Smooth muscle cell (in vitro differentiated cells): Measurements from ENCODE around the gene CIRBP. TPM values are rescaled to one million over a fixed set of nuclear protein-coding genes. Genes with fewer than 3 reads are reported as not detected.

ENCODE experiments used
- DNase-seq: peaks from one replicate; lab custom pipeline; 2025; ENCODE audit not compliant: unreplicated experiment; lab: John Stamatoyannopoulos, UW
- H2AFZ ChIP-seq: fragments of 200-600 bp; sonication (generic); 2 replicates; pipeline ENCODE4 v1.6.0; 2016; ENCODE audit warnings: antibody characterized with exemption, low read depth, mild to moderate bottlenecking
- H3F3A ChIP-seq: fragments of 200-600 bp; sonication (generic); 2 replicates; pipeline ENCODE4 v1.6.0; 2017; ENCODE audit warnings: antibody characterized with exemption, low read depth
- H3K27ac ChIP-seq: fragments of 200-600 bp; sonication (generic); 2 replicates; pipeline ENCODE4 v1.5.1; 2016; ENCODE audit warnings: low read depth, mild to moderate bottlenecking
- H3K27me3 ChIP-seq: fragments of 200-600 bp; sonication (generic); 2 replicates; pipeline ENCODE4 v1.6.1; 2016; ENCODE audit warnings: low read depth, mild to moderate bottlenecking
- H3K36me3 ChIP-seq: fragments of 200-600 bp; sonication (generic); 2 replicates; pipeline ENCODE4 v1.5.1; 2016; ENCODE audit warnings: low read depth
- H3K4me1 ChIP-seq: fragments of 200-600 bp; sonication (generic); 2 replicates; pipeline ENCODE4 v1.5.1; 2016; ENCODE audit warnings: low read depth
- H3K4me2 ChIP-seq: fragments of 200-600 bp; sonication (generic); 2 replicates; pipeline ENCODE4 v1.6.0; 2016; ENCODE audit warnings: mild to moderate bottlenecking
- H3K4me3 ChIP-seq: fragments of 200-600 bp; sonication (generic); 2 replicates; pipeline ENCODE4 v1.5.1; 2016; ENCODE audit warnings: mild to moderate bottlenecking
- H3K79me2 ChIP-seq: fragments of 200-600 bp; sonication (generic); 2 replicates; pipeline ENCODE4 v1.6.0; 2016; ENCODE audit warnings: low read depth, mild to moderate bottlenecking
- H3K9ac ChIP-seq: fragments of 200-600 bp; sonication (generic); 2 replicates; pipeline ENCODE4 v1.6.0; 2016; ENCODE audit warnings: low read depth
- H3K9me3 ChIP-seq: fragments of 200-600 bp; sonication (generic); replicated peaks from 2 replicates; pipeline ENCODE4 v1.5.1; 2016; ENCODE audit warnings: low read depth
- H4K20me1 ChIP-seq: fragments of 200-600 bp; sonication (generic); 2 replicates; pipeline ENCODE4 v1.6.0; 2016; ENCODE audit warnings: low read depth
- WGBS: methylation state at CpG from one replicate; pipeline ENCODE4 v1.1.7; 2016; ENCODE audit warnings: low lambda C conversion rate; 5-methylcytosine and 5-hydroxymethylcytosine counted together
- polyA plus RNA-seq: library from polyadenylated mRNA; unstranded; fragments of >200 nt; fragmentation: Nextera tagmentation; extraction: Ambion mirVana; gene quantifications from 2 replicates; pipeline ENCODE4 v1.2.1, GENCODE V29; 2016
- total RNA-seq: library from RNA; depleted of rRNA; stranded (reverse); fragments of >200 nt; gene quantifications from 2 replicates; pipeline ENCODE4 v1.2.3, GENCODE V29; 2014
- TF ChIP-seq, protein P1 (sequence below): fragments of 200-600 bp; sonication (generic); IDR thresholded peaks from 2 replicates; pipeline ENCODE4 v1.5.1; 2017; ENCODE audit warnings: borderline replicate concordance, mild to moderate bottlenecking, antibody characterized with exemption; ENCODE audit not compliant: insufficient read depth, poor library complexity, severe bottlenecking

Gene CIRBP
- total and polyA plus RNA-seq, 2 experiments from 2014 or later = 122 to 215 TPM

DNA sequence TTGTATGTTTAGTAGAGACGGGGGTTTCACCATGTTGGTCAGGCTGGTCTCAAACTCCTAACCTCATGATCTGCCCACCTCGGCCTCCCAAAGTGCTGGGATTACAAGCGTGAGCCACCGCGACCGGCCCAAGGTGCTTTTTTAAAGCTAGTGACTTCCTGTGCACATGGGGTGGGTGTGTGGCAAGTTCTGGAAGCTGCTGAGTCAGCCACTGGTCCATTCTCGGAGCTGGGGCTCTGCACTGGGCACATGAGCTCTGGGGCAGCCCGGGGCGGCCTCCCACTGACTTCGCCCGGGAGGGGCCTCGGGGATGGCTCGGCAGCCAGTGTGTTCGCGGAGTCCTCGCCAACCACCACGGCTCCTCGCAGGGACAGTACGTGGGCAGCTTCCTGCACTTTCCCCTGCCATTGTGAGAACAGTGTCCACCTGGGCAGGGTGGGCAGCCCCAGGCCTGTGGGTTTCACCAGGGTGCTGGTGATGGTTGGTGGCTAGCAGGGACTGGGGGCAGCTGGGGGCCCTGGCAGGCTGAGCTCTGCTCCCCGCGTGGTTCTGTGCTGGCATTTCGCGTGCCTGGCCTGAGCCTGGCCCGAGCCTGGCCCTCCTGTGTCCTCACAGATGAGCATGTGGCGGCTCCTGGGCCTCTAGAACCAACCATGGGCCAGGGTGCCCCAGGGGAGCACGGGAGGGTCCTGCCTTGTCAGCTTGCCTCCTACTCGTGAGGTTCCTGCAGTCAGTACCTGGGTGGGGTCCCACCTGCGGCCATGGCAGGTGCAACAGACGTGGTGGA, 43.5 kb upstream of the CIRBP start:
- TF ChIP-seq, protein P1, sequence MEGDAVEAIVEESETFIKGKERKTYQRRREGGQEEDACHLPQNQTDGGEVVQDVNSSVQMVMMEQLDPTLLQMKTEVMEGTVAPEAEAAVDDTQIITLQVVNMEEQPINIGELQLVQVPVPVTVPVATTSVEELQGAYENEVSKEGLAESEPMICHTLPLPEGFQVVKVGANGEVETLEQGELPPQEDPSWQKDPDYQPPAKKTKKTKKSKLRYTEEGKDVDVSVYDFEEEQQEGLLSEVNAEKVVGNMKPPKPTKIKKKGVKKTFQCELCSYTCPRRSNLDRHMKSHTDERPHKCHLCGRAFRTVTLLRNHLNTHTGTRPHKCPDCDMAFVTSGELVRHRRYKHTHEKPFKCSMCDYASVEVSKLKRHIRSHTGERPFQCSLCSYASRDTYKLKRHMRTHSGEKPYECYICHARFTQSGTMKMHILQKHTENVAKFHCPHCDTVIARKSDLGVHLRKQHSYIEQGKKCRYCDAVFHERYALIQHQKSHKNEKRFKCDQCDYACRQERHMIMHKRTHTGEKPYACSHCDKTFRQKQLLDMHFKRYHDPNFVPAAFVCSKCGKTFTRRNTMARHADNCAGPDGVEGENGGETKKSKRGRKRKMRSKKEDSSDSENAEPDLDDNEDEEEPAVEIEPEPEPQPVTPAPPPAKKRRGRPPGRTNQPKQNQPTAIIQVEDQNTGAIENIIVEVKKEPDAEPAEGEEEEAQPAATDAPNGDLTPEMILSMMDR = no peak
- WGBS = 87% methylated on average over 22 of the region's 29 CpGs
- H3K4me1 ChIP-seq = no peaks in the 10 kb centered on the region
- no peaks in the 10 kb centered on the region for H3K9me3 ChIP-seq
- H3K9ac ChIP-seq = no peak overlapping the region
- H3K4me2 ChIP-seq = no peak overlapping the region
- DNase-seq = no peak
- H3F3A ChIP-seq = no peaks in the 10 kb centered on the region
- H4K20me1 ChIP-seq = peaks cover 50% of the 10 kb centered on the region
- no peak overlapping the region for H2AFZ ChIP-seq
- H3K36me3 ChIP-seq = no peaks in the 10 kb centered on the region
- H3K27me3 ChIP-seq = no peaks in the 10 kb centered on the region
- no peak overlapping the region for H3K4me3 ChIP-seq
- no peak overlapping the region for H3K27ac ChIP-seq
- H3K79me2 ChIP-seq = peaks cover 1% of the 10 kb centered on the region

DNA sequence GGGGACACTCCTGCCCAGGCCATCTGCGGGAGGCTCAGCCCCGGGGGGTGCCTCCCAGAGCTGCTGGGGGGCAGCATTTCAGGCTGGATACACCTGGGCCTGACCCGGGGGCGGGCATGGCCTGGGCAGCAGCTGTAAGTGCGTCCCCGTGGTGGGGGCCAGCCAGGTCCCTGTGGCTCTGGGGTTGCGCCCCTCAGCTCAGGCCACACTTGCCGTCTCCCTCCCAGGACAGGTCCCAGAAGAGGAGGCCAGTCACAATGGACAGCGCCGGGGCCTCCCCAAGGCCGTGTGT, 43.0 kb upstream of the CIRBP start:
- H3K9me3 ChIP-seq = no peaks in the 10 kb centered on the region
- no peaks in the 10 kb centered on the region for H3K79me2 ChIP-seq
- no peaks in the 10 kb centered on the region for H3F3A ChIP-seq
- H3K4me1 ChIP-seq = no peaks in the 10 kb centered on the region
- no peak overlapping the region for H3K4me2 ChIP-seq
- no peaks in the 10 kb centered on the region for H3K27me3 ChIP-seq
- H3K9ac ChIP-seq = no peak overlapping the region
- no peaks in the 10 kb centered on the region for H3K36me3 ChIP-seq
- no peak for DNase-seq
- WGBS = 97% methylated on average over 10 of the region's 11 CpGs
- peaks cover 45% of the 10 kb centered on the region for H4K20me1 ChIP-seq
- H3K27ac ChIP-seq = no peak overlapping the region
- no peak overlapping the region for H3K4me3 ChIP-seq
- TF ChIP-seq, protein P1 = no peak
- no peak overlapping the region for H2AFZ ChIP-seq

DNA sequence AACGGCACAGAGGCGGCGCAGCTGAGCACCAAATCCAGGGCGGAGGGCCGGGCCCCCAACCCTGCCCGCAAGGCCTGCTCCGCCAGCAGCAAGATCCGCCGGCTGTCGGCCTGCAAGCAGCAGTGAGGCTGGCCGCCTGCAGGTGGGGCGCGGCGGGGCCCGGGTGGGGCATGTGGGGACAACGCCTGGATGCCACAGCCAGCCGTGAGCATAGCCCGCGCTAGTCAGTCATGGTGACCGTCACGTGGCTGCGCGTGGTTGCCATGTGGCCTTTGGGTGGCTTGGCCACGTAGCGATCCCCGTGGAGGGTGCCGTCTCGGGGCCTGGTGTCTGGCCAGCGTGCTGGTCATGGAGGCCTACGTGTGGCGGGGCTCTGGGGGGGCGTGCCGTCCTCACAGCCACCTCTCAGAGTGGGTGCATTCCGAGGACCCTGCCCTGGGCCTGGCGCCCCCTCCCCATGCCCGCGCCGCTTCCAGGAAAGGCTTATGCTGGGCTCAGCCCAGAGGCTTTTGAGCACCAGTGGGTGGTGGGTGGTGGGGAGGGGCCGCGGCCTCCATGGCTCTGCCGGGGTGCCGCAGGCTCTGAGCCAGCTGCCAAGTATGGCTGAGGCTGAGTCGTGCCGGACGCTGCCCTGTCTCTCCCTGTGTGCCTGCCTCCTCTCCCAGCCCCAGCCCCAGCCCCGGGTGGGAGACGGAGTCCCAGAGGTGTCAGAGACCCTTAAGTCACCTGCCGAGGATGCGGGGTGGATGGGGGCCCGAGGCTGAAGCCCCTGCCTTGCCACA, 42.4 kb upstream of the CIRBP start:
- H3K4me3 ChIP-seq = no peak overlapping the region
- no peak overlapping the region for H3K4me2 ChIP-seq
- H3F3A ChIP-seq = no peaks in the 10 kb centered on the region
- WGBS = 97% methylated on average over 38 of the region's 50 CpGs
- TF ChIP-seq, protein P1 = no peak
- H3K9me3 ChIP-seq = no peaks in the 10 kb centered on the region
- no peak overlapping the region for H3K9ac ChIP-seq
- no peaks in the 10 kb centered on the region for H3K36me3 ChIP-seq
- H3K27me3 ChIP-seq = no peaks in the 10 kb centered on the region
- H3K27ac ChIP-seq = no peak overlapping the region
- peaks cover 42% of the 10 kb centered on the region for H4K20me1 ChIP-seq
- DNase-seq = no peak
- no peaks in the 10 kb centered on the region for H3K4me1 ChIP-seq
- H2AFZ ChIP-seq = no peak overlapping the region
- H3K79me2 ChIP-seq = no peaks in the 10 kb centered on the region
